ENCODE data around the gene SNRNP25.

Gene SNRNP25

GRCh38 chr16:75580-76501 lies 22.2 kb downstream of the SNRNP25 start:
- TF ChIP-seq, protein P1, sequence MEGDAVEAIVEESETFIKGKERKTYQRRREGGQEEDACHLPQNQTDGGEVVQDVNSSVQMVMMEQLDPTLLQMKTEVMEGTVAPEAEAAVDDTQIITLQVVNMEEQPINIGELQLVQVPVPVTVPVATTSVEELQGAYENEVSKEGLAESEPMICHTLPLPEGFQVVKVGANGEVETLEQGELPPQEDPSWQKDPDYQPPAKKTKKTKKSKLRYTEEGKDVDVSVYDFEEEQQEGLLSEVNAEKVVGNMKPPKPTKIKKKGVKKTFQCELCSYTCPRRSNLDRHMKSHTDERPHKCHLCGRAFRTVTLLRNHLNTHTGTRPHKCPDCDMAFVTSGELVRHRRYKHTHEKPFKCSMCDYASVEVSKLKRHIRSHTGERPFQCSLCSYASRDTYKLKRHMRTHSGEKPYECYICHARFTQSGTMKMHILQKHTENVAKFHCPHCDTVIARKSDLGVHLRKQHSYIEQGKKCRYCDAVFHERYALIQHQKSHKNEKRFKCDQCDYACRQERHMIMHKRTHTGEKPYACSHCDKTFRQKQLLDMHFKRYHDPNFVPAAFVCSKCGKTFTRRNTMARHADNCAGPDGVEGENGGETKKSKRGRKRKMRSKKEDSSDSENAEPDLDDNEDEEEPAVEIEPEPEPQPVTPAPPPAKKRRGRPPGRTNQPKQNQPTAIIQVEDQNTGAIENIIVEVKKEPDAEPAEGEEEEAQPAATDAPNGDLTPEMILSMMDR (IDR thresholded peaks at IDR 0.05; ENCODE audit: extremely low read depth, missing control alignments): no peak
- DNase-seq (ENCODE audit: low spot score): no peak

GRCh38 chr16:76535-77272 lies 23.1 kb downstream of the SNRNP25 start:
- TF ChIP-seq, protein P1 (IDR thresholded peaks at IDR 0.05; ENCODE audit: extremely low read depth, missing control alignments): no peak
- peak; percentile 71 for DNase-seq (ENCODE audit: low spot score)

DNA sequence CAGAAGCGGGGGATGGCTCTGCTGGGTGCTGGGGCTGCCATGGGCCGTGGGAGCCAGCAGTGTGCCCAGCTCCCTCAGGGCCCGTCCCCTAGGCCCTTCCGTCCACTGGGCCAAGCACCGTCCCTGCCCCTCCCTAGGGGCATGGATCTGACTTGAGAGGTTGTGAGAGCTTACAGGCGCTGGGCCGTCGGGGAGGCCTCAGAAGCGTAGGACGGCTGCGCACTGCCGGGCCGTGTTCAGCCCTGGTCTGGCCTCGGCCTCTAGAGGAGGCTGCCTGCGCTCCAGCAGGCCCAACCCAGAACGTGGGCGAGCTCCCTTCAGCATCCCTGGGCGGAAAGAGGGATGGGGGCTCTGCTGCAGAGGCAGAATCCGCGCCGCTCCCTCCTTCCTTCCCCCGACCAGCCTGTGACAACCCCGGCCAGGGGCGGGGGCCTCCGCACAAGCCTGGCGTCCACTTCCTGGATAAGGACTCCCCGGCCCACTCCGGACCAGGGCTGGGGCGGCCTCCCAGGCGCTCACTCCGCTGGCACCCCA lies 23.7 kb downstream of the SNRNP25 start:
- peak; percentile 81 for DNase-seq (ENCODE audit: low spot score)
- TF ChIP-seq, protein P1 (IDR thresholded peaks at IDR 0.05; ENCODE audit: extremely low read depth, missing control alignments): no peak

- peak; percentile 100 for DNase-seq (ENCODE audit: low spot score)
Observed at GRCh38 chr16:77807-78443, 24.3 kb downstream of the SNRNP25 start, which contains the start of gene MPG. MPG (plus strand) TSS chr16:78225; CDS start chr16:78310, 85 bp downstream.

GRCh38 chr16:78444-79150 lies 25.0 kb downstream of the SNRNP25 start:
- peak; percentile 73 for DNase-seq (ENCODE audit: low spot score)
- TF ChIP-seq, protein P1 (IDR thresholded peaks at IDR 0.05; ENCODE audit: extremely low read depth, missing control alignments): no peak

More at GRCh38 chr16:77807-78443, 24.3 kb downstream of the SNRNP25 start, which contains the start of gene MPG:
- TF ChIP-seq, protein P1 (IDR thresholded peaks at IDR 0.05; ENCODE audit: extremely low read depth, missing control alignments): no peak

- no peak for DNase-seq (ENCODE audit: low spot score)
- TF ChIP-seq, protein P1 (IDR thresholded peaks at IDR 0.05; ENCODE audit: extremely low read depth, missing control alignments): no peak
Observed at GRCh38 chr16:79151-80054, 25.8 kb downstream of the SNRNP25 start.
